CD4-positive, alpha-beta T cell (primary cell): Measurements from ENCODE around the gene SH2D7. TPM values are rescaled to one million over a fixed set of nuclear protein-coding genes. Genes with fewer than 3 reads are reported as not detected.
A peak's percentile ranks its signal among the peaks of the same experiment; 100 is the strongest.

ENCODE experiments used
- ATAC-seq: fragments of 200-7000 bp; cut with Tn5 transposase; one replicate; pipeline ENCODE4 v1.10.0; 2022; ENCODE audit warnings: mild to moderate bottlenecking; ENCODE audit not compliant: poor library complexity
- CTCF ChIA-PET: fragments of 350-600 bp; sonication (Branson Sonifier 250); formaldehyde crosslinking; loops from one replicate; lab custom pipeline; 2021; ENCODE audit warnings: antibody characterized with exemption, inconsistent platforms; lab: Charles Lee
- POLR2A ChIA-PET: fragments of 350-600 bp; sonication (Branson Sonifier 250); formaldehyde crosslinking; loops from one replicate; lab custom pipeline; 2021; ENCODE audit warnings: antibody characterized with exemption, inconsistent platforms; lab: Charles Lee
- DNase-seq, 14 experiments: peaks; one replicate each; pipeline ENCODE4 v3.0.0-alpha.2; 2013 to 2020; ENCODE audit warnings: mixed read lengths in 2 of 14
- H3K27ac ChIP-seq, 2 donors: one replicate each; pipeline versions ENCODE4 v1.5.1 to v1.7.0; 2013; ENCODE audit warnings: low read length in 2 of 2, low read depth in 1 of 2, mild to moderate bottlenecking in 1 of 2
- H3K27me3 ChIP-seq, 2 experiments: 1 replicate in 1 of 2; 2 replicates in 1 of 2; pipeline versions ENCODE4 v1.6.1 to v1.7.0; 2013; ENCODE audit warnings: low read length in 2 of 2, control low read depth in 1 of 2, mild to moderate bottlenecking in 1 of 2, moderate library complexity in 1 of 2; ENCODE audit not compliant: insufficient read depth in 2 of 2, control insufficient read depth in 1 of 2
- H3K36me3 ChIP-seq: one replicate; pipeline ENCODE4 v1.6.1; 2013; ENCODE audit warnings: low read length, control low read depth; ENCODE audit not compliant: insufficient read depth
- H3K4me1 ChIP-seq: one replicate; pipeline ENCODE4 v1.6.1; 2013; ENCODE audit warnings: low read length, control low read depth; ENCODE audit not compliant: insufficient read depth
- H3K4me3 ChIP-seq: one replicate; pipeline ENCODE4 v1.5.1; 2013; ENCODE audit warnings: mild to moderate bottlenecking, low read length, moderate library complexity
- H3K9me3 ChIP-seq, 2 experiments: 1 replicate in 1 of 2; 2 replicates in 1 of 2; pipeline versions ENCODE4 v1.6.1 to v1.7.0; 2013; ENCODE audit warnings: low read length in 2 of 2, mild to moderate bottlenecking in 2 of 2, control low read depth in 1 of 2, moderate library complexity in 1 of 2; ENCODE audit not compliant: control insufficient read depth in 1 of 2, insufficient read depth in 1 of 2
- H3K27ac Mint-ChIP-seq: one replicate; pipeline ENCODE4 v1.8.0; 2020; ENCODE audit warnings: mixed read lengths
- H3K27me3 Mint-ChIP-seq: one replicate; pipeline ENCODE4 v1.8.0; 2021; ENCODE audit warnings: mixed read lengths
- H3K36me3 Mint-ChIP-seq: one replicate; pipeline ENCODE4 v1.8.0; 2021; ENCODE audit warnings: low read depth, mixed read lengths
- H3K4me1 Mint-ChIP-seq: one replicate; pipeline ENCODE4 v1.8.0; 2021; ENCODE audit warnings: low read depth, mixed read lengths
- H3K4me3 Mint-ChIP-seq: one replicate; pipeline ENCODE4 v1.8.0; 2020; ENCODE audit warnings: mild to moderate bottlenecking, mixed read lengths
- H3K9me3 Mint-ChIP-seq: one replicate; pipeline ENCODE4 v1.8.0; 2020; ENCODE audit warnings: mixed read lengths
- intact Hi-C, 2 experiments: fragments of 100-400 bp; cut with DNase I in 1 of 2; cut with micrococcal nuclease in 1 of 2; formaldehyde crosslinking; loops; one replicate each; pipeline versions ENCODE4 v1.15.1 to v1.9.0; 2023 to 2025; cut with DNase I, micrococcal nuclease
- total RNA-seq, 174 experiments: library from RNA in 2 of 174; stranded (reverse) in 2 of 174; gene quantifications; one replicate each; pipeline ENCODE4 v1.2.3 and lab custom pipeline; 2021 to 2026
- TF ChIP-seq, protein P1 (sequence below): fragments of 200-600 bp; IDR thresholded peaks from one replicate; pipeline ENCODE4 v1.8.0; 2022; ENCODE audit warnings: antibody characterized with exemption, mild to moderate bottlenecking

The SH2D7 gene
- total RNA-seq, 2 experiments from 2014 or later = not detected

DNA sequence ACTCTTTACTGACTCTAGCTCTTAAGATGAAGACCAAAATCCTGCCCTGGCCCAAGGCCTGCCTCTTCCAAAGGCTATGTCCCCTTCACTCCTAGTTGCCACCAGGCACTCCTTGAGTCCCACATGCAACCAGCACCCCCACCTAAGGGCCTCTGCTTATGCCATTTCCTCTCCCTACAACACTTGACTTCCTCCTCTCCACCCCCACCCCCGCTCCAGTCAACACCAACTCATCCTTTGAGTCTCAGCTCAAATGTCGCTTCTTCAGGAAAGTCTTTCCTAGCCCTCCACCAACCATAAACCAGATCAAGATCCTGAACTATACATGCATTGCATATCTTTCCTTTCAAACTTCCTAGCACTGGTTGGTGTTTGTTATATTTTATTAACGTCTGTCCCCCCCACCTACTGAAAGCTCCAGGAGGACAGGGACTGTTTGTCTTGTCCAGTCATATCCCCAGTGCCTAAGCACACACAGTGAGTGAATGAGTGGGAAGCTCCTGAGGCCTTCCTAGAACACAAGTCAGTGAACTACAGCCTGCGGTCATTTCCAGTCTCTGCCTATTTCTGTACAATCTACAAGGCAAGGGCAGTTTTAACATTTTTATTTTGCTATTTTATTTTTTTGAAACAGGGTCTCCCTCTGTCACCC lies 22.2 kb upstream of the SH2D7 start:
- H3K4me1 ChIP-seq = peaks cover 88% of the 10 kb centered on the region
- ChIA-PET POLR2A (interaction anchor here (1.2 to 14.8 kb wide), 8 partner anchors 16 to 368 kb away, joined by 3 to 304 read pairs (median 7); partner anchors contain the start of gene IREB2), CTCF (interaction anchor here (1.0 to 4.8 kb wide), 2 partner anchors 15 to 19 kb away, joined by 5 to 22 read pairs; no protein-coding TSS in a partner anchor)
- no peaks in the 10 kb centered on the region for H3K9me3 Mint-ChIP-seq
- intact Hi-C loops = no loop called here
- no peak overlapping the region for H3K27ac Mint-ChIP-seq
- peaks cover 6% of the 10 kb centered on the region for H3K36me3 Mint-ChIP-seq
- TF ChIP-seq, protein P1, sequence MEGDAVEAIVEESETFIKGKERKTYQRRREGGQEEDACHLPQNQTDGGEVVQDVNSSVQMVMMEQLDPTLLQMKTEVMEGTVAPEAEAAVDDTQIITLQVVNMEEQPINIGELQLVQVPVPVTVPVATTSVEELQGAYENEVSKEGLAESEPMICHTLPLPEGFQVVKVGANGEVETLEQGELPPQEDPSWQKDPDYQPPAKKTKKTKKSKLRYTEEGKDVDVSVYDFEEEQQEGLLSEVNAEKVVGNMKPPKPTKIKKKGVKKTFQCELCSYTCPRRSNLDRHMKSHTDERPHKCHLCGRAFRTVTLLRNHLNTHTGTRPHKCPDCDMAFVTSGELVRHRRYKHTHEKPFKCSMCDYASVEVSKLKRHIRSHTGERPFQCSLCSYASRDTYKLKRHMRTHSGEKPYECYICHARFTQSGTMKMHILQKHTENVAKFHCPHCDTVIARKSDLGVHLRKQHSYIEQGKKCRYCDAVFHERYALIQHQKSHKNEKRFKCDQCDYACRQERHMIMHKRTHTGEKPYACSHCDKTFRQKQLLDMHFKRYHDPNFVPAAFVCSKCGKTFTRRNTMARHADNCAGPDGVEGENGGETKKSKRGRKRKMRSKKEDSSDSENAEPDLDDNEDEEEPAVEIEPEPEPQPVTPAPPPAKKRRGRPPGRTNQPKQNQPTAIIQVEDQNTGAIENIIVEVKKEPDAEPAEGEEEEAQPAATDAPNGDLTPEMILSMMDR = no peak
- ATAC-seq (peak; percentile 18), DNase-seq (peak in 10 of 14 experiments; percentile 32 to 76 (median 46))
- H3K4me3 ChIP-seq = peak overlapping the region; percentile 36
- no peaks in the 10 kb centered on the region for H3K9me3 ChIP-seq
- no peak overlapping the region for H3K4me3 Mint-ChIP-seq
- no peaks in the 10 kb centered on the region for H3K36me3 ChIP-seq
- H3K27me3 ChIP-seq = no peaks in the 10 kb centered on the region
- no peaks in the 10 kb centered on the region for H3K27me3 Mint-ChIP-seq
- peaks cover 33% of the 10 kb centered on the region for H3K4me1 Mint-ChIP-seq
- H3K27ac ChIP-seq = peak overlapping the region; percentile 58 to 79

DNA sequence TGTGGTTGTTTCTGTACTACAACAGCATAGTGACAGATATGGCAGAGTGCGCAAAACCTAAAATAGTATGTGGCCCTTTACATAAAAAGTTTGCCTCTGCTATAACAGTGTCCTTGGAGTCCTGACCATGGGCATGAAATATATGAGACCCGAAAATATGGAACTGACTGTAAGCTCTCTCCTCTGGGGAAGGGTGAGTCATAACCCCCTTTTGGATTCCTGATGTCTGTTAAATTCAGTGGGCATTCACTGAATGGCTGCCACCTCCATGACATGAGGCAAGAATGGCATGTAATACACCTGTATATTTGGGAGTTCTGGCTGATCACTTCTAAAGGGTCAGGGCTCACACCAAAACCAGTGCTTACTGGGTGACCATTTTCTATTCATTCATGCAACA lies 21.0 kb upstream of the SH2D7 start:
- intact Hi-C loops = no loop called here
- TF ChIP-seq, protein P1 = no peak
- Mint-ChIP-seq H3K27ac (no peak overlapping the region), H3K4me1 (peaks cover 44% of the 10 kb centered on the region), H3K9me3 (no peaks in the 10 kb centered on the region), H3K4me3 (peak overlapping the region; percentile 40), H3K27me3 (no peaks in the 10 kb centered on the region), H3K36me3 (peaks cover 14% of the 10 kb centered on the region)
- CTCF ChIA-PET = interaction anchor here (1.7 to 2.1 kb wide), 2 partner anchors 9 to 37 kb away, joined by 6 to 9 read pairs; no protein-coding TSS in a partner anchor
- DNase-seq = no peak
- no peaks in the 10 kb centered on the region for H3K27me3 ChIP-seq
- POLR2A ChIA-PET = interaction anchor here (0.7 to 14.8 kb wide), 5 partner anchors 9 to 37 kb away, joined by 3 to 304 read pairs (median 31); no protein-coding TSS in a partner anchor
- ATAC-seq = no peak
- H3K4me3 ChIP-seq = no peak overlapping the region
- H3K4me1 ChIP-seq = peaks cover 88% of the 10 kb centered on the region
- no peaks in the 10 kb centered on the region for H3K36me3 ChIP-seq
- H3K27ac ChIP-seq = peak overlapping the region; percentile 45 to 53
- no peaks in the 10 kb centered on the region for H3K9me3 ChIP-seq

DNA sequence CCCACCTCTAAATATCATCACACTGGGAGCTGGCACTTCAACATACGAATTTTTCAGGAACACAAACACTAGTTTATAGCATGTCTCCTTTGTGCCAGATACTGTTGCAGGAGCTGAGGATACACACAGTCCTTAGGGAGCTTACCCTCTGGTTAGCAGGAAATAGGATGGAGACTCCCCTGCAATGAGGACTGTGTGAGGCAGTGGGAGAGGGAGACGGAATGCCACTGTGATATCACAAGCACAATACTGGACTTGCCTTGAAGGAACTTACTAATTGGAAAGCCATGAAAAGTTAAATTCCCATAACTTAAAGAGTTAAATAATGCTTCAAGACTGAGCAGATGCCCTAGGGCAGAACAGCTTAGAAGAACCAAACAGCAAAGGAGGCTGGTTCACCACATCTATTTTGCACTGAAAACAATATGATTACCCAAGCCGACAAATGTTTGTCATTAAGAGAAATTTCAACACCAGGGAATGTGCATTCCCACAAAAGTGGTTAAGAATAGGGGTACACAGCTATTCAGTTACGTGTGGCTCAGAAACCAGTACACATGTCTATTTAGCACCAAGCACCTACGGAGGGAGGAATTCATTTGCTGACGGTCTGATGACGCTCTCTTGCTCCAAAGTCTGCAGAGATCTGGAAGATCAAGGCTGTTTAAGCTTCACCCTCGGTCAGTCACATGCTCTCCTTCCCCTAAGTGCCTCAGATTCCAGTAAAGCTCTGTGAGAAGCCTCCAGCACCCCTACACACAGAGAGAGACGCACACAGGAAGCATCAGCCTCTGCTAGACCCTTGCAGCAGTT lies 20.1 kb upstream of the SH2D7 start:
- no peak overlapping the region for H3K27ac Mint-ChIP-seq
- no peaks in the 10 kb centered on the region for H3K9me3 Mint-ChIP-seq
- Histone ChIP-seq H3K9me3 (no peaks in the 10 kb centered on the region), H3K36me3 (no peaks in the 10 kb centered on the region), H3K27me3 (no peaks in the 10 kb centered on the region), H3K27ac (peak overlapping the region; percentile 45 to 53), H3K4me3 (peak overlapping the region; percentile 19), H3K4me1 (peaks cover 83% of the 10 kb centered on the region)
- CTCF ChIA-PET = interaction anchor here (1.1 to 2.1 kb wide), 3 partner anchors 10 to 73 kb away, joined by 3 to 9 read pairs (median 6); no protein-coding TSS in a partner anchor
- TF ChIP-seq, protein P1 = no peak
- POLR2A ChIA-PET = interaction anchor here (0.9 to 14.8 kb wide), 6 partner anchors 10 to 82 kb away, joined by 3 to 304 read pairs (median 10); no protein-coding TSS in a partner anchor
- ATAC-seq (peak; percentile 62), DNase-seq (peak in 7 of 14 experiments; percentile 33 to 72 (median 53))
- intact Hi-C loops = loop anchor here (1.0 to 2.0 kb wide), 2 partner anchors 13 to 38 kb away; no protein-coding TSS in a partner anchor
- peaks cover 51% of the 10 kb centered on the region for H3K4me1 Mint-ChIP-seq
- peaks cover 20% of the 10 kb centered on the region for H3K36me3 Mint-ChIP-seq
- H3K4me3 Mint-ChIP-seq = peak overlapping the region; percentile 78
- H3K27me3 Mint-ChIP-seq = no peaks in the 10 kb centered on the region
